ENCODE measurements around the gene BRINP2. TPM values are rescaled to one million over a fixed set of nuclear protein-coding genes. Genes with fewer than 3 reads are reported as not detected.
A peak's percentile ranks its signal among the peaks of the same experiment; 100 is the strongest.

BRINP2 gene
- total and polyA plus RNA-seq, 2 of the 8 experiments (the other 6 are each of a cell fraction or from before 2014, with no cell fraction given) = 0.39 to 0.42 TPM

DNA sequence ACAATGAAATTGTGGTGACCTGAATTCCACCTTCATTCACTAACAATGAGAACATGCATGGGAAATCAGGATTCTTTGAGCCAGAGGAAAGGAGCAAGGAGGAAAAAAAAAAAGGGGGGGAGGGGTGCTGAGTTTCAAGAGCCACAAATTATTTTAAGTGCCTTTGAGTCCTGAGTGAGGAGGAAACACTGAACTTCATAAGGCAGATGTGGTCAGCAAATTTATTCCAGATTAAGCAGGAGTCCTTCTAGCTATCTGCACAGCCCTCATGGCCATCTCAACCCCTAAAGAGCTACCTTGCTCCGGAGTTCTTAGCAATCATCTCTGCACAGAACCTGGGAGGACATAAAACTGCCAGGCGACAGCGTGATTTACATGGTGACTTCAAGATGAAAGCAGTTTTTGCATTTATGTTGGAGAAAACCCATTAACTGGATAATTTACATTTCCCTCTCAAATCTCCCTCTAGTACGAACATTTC, 27.9 kb upstream of the BRINP2 start:
- no peak overlapping the region for H4K5ac ChIP-seq (ENCODE audit: insufficient read length, low read depth, low read length)
- no peak overlapping the region for H3K27ac ChIP-seq (ENCODE audit: low read depth, low read length)
- no peak overlapping the region for H2BK120ac ChIP-seq (replicated peaks; ENCODE audit: low read depth, low read length)
- CTCF ChIA-PET (ENCODE audit: partially characterized antibody) = no interaction called here
- H3K56ac ChIP-seq (replicated peaks; ENCODE audit: insufficient read length, low read depth, low read length) = no peak overlapping the region
- H3K23ac ChIP-seq (ENCODE audit: insufficient read length) = no peak overlapping the region
- no peaks in the 10 kb centered on the region for H3K79me1 ChIP-seq (ENCODE audit: low read depth, low read length)
- no peak overlapping the region for H3K4ac ChIP-seq (replicated peaks; ENCODE audit: insufficient read length, low read depth, low read length)
- H3K9me3 ChIP-seq (ENCODE audit: insufficient read depth in 2 of 2, low read depth in 1 of 2, low read length in 1 of 2) = no peaks in the 10 kb centered on the region
- no peak overlapping the region for H2AK5ac ChIP-seq (ENCODE audit: low read depth, low read length)
- no peak overlapping the region for H2BK20ac ChIP-seq (ENCODE audit: low read length)
- no peaks in the 10 kb centered on the region for H3K27me3 ChIP-seq (replicated peaks in 1 of 4; ENCODE audit: control insufficient read depth in 3 of 4, extremely low read depth in 1 of 4, insufficient read depth in 3 of 4, low read length in 3 of 4)
- 91% methylated on average over 4 of the region's 4 CpGs; no CpG with 5 or more reads in 1 of the 2 experiments for WGBS, 2 experiments (ENCODE audit: extremely low coverage in 1 of 2, insufficient coverage in 1 of 2, insufficient read length in 1 of 2, insufficient replicate concordance in 2 of 2, low coverage in 1 of 2, low lambda C conversion rate in 2 of 2, missing lambda C conversion rate in 1 of 2)
- H3K36me3 ChIP-seq (ENCODE audit: control insufficient read depth in 2 of 4, insufficient read depth in 4 of 4, low read length in 3 of 4) = no peaks in the 10 kb centered on the region
- H2BK15ac ChIP-seq (ENCODE audit: low read length) = no peak overlapping the region
- H4K20me1 ChIP-seq (replicated peaks in 1 of 2; ENCODE audit: control insufficient read depth in 1 of 2, insufficient read depth in 2 of 2, low read length in 2 of 2) = no peaks in the 10 kb centered on the region
- H3K4me1 ChIP-seq (replicated peaks in 1 of 4; ENCODE audit: control insufficient read depth in 3 of 4, insufficient read depth in 4 of 4, low read length in 3 of 4) = peaks cover 0 to 7% (median 3%) of the 10 kb centered on the region in 4 experiments; a peak in 2 of 7 replicates
- H2AFZ ChIP-seq (ENCODE audit: low read length) = no peak overlapping the region
- H3K79me2 ChIP-seq (ENCODE audit: control insufficient read depth in 1 of 2, insufficient read depth in 2 of 2, low read length in 2 of 2) = no peaks in the 10 kb centered on the region
- no peak overlapping the region for H2BK12ac ChIP-seq (ENCODE audit: low read depth, low read length)
- H3K9ac ChIP-seq (replicated peaks in 1 of 4; ENCODE audit: extremely low read depth in 1 of 4, low read depth in 3 of 4, low read length in 3 of 4) = no peak overlapping the region
- DNase-seq (ENCODE audit: low read depth in 1 of 2, low spot score in 2 of 2) (no peak), FAIRE-seq (no peak)
- no peak overlapping the region for H4K91ac ChIP-seq (replicated peaks; ENCODE audit: insufficient read length, low read length)
- H3K14ac ChIP-seq (ENCODE audit: insufficient read length) = no peak overlapping the region
- H3K23me2 ChIP-seq (ENCODE audit: low read depth, low read length) = no peaks in the 10 kb centered on the region
- H4K8ac ChIP-seq (ENCODE audit: extremely low read depth, insufficient read depth, low read length) = no peak overlapping the region
- no peak overlapping the region for H2BK5ac ChIP-seq (ENCODE audit: low read depth, low read length)
- H3K4me2 ChIP-seq (ENCODE audit: insufficient read depth in 1 of 2, low read depth in 2 of 2, low read length in 2 of 2) = no peak overlapping the region; a peak in 1 of 4 replicates
- H3K4me3 ChIP-seq (ENCODE audit: extremely low read depth in 1 of 4, insufficient read depth in 2 of 4, low read depth in 3 of 4, low read length in 4 of 4) = 0 out of 8 replicates have a peak overlapping the region, but pooled peaks of 1 of the 4 experiments have one; percentile 5
- no peak overlapping the region for H3K18ac ChIP-seq (ENCODE audit: extremely low read depth, low read length)
- POLR2A ChIA-PET (ENCODE audit: partially characterized antibody) = no interaction called here
- TF ChIP-seq BACH1 (IDR thresholded peaks at IDR 0.05; ENCODE audit: low read length) (no peak), EZH2 (IDR thresholded peaks at IDR 0.05; ENCODE audit: low read depth, low read length, severe bottlenecking) (no peak), HDAC2 (IDR thresholded peaks at IDR 0.05; ENCODE audit: borderline replicate concordance in 1 of 2, low read depth in 2 of 2, low read length in 2 of 2) (no peak), RFX5 (IDR thresholded peaks at IDR 0.05; ENCODE audit: borderline replicate concordance, low read depth, low read length) (no peak), BCL11A (IDR thresholded peaks at IDR 0.05; ENCODE audit: low read depth in 2 of 2, low read length in 2 of 2) (no peak), NANOG (IDR thresholded peaks at IDR 0.05; ENCODE audit: insufficient read depth, low read depth, low read length, poor library complexity, severe bottlenecking) (no peak), SIRT6 (IDR thresholded peaks at IDR 0.05; ENCODE audit: low read length) (no peak), RBBP5 (IDR thresholded peaks at IDR 0.05; ENCODE audit: borderline replicate concordance, low read depth, low read length) (no peak), POLR2A (IDR thresholded peaks at IDR 0.05; ENCODE audit: control extremely low read depth in 1 of 2, low read depth in 2 of 2, low read length in 2 of 2) (no peak), RAD21 (IDR thresholded peaks at IDR 0.05 in 1 of 2, conservative IDR thresholded peaks at IDR 0.05 in 1 of 2; ENCODE audit: low read depth in 2 of 2, low read length in 2 of 2) (no peak), TCF12 (IDR thresholded peaks at IDR 0.05; ENCODE audit: low read depth, low read length) (no peak)
- TF ChIP-seq, protein P1, sequence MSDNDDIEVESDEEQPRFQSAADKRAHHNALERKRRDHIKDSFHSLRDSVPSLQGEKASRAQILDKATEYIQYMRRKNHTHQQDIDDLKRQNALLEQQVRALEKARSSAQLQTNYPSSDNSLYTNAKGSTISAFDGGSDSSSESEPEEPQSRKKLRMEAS (IDR thresholded peaks at IDR 0.05) = no peak
- TF ChIP-seq, protein P2, sequence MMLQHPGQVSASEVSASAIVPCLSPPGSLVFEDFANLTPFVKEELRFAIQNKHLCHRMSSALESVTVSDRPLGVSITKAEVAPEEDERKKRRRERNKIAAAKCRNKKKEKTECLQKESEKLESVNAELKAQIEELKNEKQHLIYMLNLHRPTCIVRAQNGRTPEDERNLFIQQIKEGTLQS (IDR thresholded peaks at IDR 0.05; ENCODE audit: insufficient read depth, low read depth, low read length) = no peak

All from H1 (cell line).